ENCODE results near the gene WASF2. TPM values are rescaled to one million over a fixed set of nuclear protein-coding genes. Genes with fewer than 3 reads are reported as not detected.
A peak's percentile ranks its signal among the peaks of the same experiment; 100 is the strongest.
"Not testable (repeated sequence)": the region's sequence is repeated elsewhere in the genome, so short reads cannot be mapped to it uniquely, and the experiment has no call there.

Gene WASF2
- total RNA-seq = 100 to 1,000 TPM in 1 of 2 donors, 10 to 100 TPM in 1; 97.7 to 144 TPM
- long read RNA-seq, partial matches to known transcripts = 26 of 81 reads
- long read RNA-seq, other reads (novel, unspliced or antisense) = 55 of 81 reads

GRCh38 chr1:27489973-27490741 lies at the start of gene WASF2:
Gene WASF2 (minus strand): TSS chr1:27490167. CDS start chr1:27428890, 61,277 bp downstream.
- ATAC-seq = peak; percentile 89
- intact Hi-C loops (cut with DNase I, micrococcal nuclease) = loop anchor here in 1 of 2 donors (10.0 kb wide), 1 partner anchor 55 kb away; no protein-coding TSS in a partner anchor
- peak; percentile 96 to 97 for DNase-seq

- ATAC-seq = no peak
- intact Hi-C loops (cut with DNase I, micrococcal nuclease) = no loop called here
- no peak for DNase-seq
Observed at GRCh38 chr1:27538793-27539192, 48.8 kb upstream of the WASF2 start.

- DNase-seq; intact Hi-C loops (cut with DNase I, micrococcal nuclease): not testable (repeated sequence)
Observed at GRCh38 chr1:27538305-27538676, 48.3 kb upstream of the WASF2 start.

GRCh38 chr1:27536767-27537166 lies 46.8 kb upstream of the WASF2 start:
- DNase-seq = peak in 1 of 2 donors; percentile 60
- ATAC-seq = no peak
- intact Hi-C loops (cut with DNase I, micrococcal nuclease) = no loop called here

More at GRCh38 chr1:27538305-27538676, 48.3 kb upstream of the WASF2 start:
- ATAC-seq = not testable (repeated sequence)

DNA sequence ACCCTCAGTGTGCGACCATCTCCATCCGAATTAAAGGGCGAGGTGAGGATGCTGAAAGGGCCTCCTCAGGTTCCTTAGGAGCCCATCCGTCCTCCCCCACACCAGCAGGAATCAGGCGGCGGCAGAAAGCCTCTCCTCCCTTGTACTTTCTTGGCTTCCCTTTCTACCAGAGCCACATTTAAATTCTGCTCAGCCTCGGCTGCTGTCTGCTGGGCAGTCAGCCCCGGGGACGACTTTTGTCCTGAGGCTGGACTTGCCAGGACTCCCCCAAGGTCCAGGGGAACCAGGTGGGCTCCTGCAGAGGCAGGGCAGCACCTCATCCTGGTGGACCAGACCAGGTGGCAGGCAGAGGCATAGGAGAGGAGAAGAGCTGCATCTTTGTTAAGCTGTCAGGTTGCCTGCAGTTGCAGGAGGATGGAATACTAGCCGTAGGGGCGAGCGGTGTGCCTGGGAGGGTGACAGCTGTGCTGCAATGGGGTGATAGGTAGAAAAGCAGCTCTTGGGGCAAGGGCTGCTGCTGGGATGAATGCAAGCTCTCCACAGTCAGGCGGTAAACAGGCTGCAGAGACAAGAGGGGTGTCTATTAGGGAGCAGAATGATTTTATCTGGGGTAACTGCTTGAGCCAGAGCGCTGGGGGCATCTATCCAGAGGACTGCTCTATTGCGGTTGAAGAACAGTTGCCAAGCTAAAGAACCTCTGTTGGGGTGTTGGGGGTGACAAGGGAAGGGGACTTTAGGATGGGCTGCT lies 46.2 kb upstream of the WASF2 start:
- intact Hi-C loops (cut with DNase I, micrococcal nuclease) = no loop called here
- ATAC-seq = no peak

GRCh38 chr1:27535386-27535785 lies 45.4 kb upstream of the WASF2 start:
- no peak for DNase-seq
- peak; percentile 72 for ATAC-seq
- intact Hi-C loops (cut with DNase I, micrococcal nuclease) = no loop called here

More for the DNA sequence above, 46.2 kb upstream of the WASF2 start:
- DNase-seq = no peak

DNA sequence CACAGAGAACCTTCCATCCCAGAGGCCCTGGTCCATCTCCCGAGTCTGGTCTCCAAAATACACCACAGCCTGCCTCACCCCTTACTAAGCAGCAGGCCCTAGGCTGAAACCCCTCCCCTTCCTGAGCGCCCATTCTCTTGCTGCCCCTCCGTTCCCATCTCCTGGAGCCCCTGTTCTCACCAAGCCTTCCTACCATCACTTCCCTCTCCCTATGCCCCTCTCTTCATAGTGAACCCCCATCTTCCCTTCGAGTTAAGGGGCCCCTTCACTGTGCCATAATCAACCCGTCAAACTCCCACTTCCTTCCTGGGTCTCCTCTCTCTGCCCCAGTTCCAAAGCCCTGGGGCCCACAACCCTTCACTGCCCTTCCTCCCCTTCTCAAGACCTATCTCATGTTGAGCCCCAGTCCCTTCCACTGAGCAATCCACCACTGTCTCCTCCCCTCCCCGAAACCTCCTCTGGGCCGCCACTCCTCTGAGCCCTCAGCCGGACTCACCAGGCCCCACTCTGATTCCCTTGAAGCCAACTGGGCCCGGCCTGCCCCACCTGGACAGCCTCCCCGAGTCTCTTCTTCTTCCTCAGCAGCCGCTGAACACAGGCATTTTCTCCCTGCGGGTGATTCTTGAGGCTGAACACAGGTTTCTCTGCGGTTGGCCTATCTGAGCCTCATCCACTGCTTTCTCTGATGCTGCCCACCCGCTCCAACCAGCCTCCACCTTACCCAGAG lies 42.2 kb upstream of the WASF2 start:
- ATAC-seq (no peak), DNase-seq (no peak)
- intact Hi-C loops (cut with DNase I, micrococcal nuclease) = no loop called here

GRCh38 chr1:27530192-27530591 lies 40.2 kb upstream of the WASF2 start:
- intact Hi-C loops (cut with DNase I, micrococcal nuclease) = no loop called here
- ATAC-seq = no peak

DNA sequence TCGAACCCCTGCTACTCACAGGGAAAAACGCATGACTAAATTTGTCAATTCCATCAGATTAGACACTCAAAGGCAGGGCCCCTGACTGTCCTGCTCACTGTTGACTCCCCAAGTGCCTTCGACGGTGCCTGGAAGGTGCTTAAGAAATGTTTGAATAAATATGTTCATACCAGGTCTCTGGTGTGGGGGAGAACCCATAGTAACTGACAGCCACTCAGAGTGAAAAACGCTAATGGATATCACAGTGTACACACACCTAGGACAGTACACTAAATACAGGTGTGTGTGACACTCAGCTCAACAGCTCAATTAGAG lies 39.7 kb upstream of the WASF2 start:
- no peak for ATAC-seq
- DNase-seq = no peak
- intact Hi-C loops (cut with DNase I, micrococcal nuclease) = no loop called here

More at GRCh38 chr1:27530192-27530591, 40.2 kb upstream of the WASF2 start:
- DNase-seq = no peak

DNA sequence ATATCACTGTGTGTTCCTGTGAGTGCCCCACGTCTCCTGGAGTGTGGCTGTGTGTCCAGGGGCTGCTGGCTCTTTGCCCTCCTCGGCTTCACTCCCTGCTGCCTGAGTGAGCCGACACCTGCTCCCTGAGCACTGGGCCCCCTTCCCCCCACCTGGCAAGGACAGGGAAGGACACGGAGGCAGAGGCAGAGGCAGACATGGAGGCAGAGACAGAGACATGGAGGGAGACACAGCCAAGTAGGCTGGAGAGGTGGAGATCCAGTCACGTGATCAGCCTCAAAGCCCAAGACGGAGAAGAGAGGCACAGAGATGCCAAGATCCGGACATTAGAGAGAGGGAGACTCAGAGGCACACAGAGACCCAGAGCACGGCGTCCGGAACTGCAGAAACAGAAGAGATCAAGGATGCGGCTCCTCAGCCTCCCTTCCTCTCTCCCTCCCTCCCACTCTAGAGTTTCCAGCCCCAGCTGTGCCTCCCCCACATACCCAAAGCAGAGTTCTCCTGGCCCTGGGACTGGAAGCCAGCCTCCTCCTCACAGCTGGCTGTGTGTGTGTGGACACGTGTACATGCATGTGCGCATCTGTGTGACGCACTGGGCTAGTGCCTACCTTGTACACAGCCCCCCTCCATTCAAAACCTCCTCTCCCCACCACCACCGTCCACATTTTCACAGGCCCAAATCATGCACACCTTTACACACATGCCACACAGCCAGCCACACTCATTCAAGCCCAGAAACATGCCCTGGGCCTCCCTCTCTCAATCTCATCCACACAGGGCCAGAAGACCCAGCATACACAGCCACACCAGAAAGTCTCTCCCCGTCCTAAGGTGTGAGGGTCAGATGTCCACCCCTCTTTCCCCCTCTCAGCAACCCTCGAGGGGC lies 39.1 kb upstream of the WASF2 start:
- ATAC-seq (peak; percentile 15), DNase-seq (peak; percentile 57 to 79)
- intact Hi-C loops (cut with DNase I, micrococcal nuclease) = no loop called here

DNA sequence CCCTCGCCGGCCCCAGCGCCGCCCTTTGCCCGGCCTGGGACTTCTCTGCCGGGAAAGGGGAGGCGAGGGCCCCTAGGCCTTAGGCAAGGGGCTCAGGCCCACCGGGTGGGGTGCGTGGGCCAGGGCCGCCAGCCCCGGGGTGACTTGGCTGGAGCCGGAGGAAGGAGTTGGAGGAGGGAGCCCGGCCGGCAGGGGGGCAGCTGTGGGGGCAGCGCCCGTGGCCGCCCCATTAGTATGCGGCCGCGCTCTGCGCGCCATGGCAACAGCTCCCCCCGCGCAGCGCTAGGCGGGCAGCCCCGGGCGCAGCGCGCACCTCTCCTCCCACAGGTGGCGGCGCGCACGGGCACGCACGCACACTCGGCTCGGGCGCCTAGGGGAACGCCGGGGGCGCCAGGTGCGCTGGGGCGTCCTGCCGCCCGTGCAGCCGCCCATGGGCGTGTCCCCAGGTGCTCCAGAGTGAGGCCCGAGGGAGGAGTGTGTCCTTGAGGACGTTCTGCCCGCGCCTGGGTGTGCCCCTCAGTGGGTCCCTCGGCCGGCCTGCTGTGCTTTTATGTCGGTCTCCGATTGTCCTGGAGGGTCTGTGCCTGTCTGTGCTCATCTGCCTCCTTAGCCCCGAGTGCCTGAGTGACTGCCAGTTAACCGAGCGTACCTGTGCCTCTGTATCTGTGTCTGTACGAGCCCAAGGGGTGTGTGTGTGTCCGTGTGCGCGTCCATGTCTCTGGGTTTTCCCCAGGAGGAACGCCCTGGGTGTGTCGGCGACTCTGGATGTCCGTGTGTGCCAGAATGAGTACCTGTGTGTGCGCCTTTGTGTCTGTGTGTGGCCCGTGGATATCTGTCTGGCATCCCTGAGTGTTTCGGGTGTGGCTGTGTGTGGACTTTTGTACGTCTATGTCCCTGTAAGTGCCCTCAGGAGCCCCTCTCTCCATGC lies 38.2 kb upstream of the WASF2 start:
- intact Hi-C loops (cut with DNase I, micrococcal nuclease) = no loop called here

GRCh38 chr1:27527223-27527889 lies 37.4 kb upstream of the WASF2 start:
- peak; percentile 35 for ATAC-seq
- DNase-seq = peak; percentile 78 to 82
- intact Hi-C loops (cut with DNase I, micrococcal nuclease) = no loop called here

More for the DNA sequence above, 38.2 kb upstream of the WASF2 start:
- ATAC-seq (peak; percentile 80), DNase-seq (peak; percentile 87 to 89)

GRCh38 chr1:27526569-27527222 lies 36.7 kb upstream of the WASF2 start:
- no peak for ATAC-seq
- no peak for DNase-seq
- intact Hi-C loops (cut with DNase I, micrococcal nuclease) = no loop called here

GRCh38 chr1:27525296-27526272 lies 35.6 kb upstream of the WASF2 start:
- ATAC-seq (peak; percentile 12), DNase-seq (peak; percentile 75 to 82)
- intact Hi-C loops (cut with DNase I, micrococcal nuclease) = no loop called here

- intact Hi-C loops (cut with DNase I, micrococcal nuclease) = no loop called here
- no peak for ATAC-seq
Observed at GRCh38 chr1:27523337-27524020, 33.5 kb upstream of the WASF2 start.

More at GRCh38 chr1:27523337-27524020, 33.5 kb upstream of the WASF2 start:
- no peak for DNase-seq
